ENCODE measurements around the gene ZNF664.

ZNF664 gene

DNA sequence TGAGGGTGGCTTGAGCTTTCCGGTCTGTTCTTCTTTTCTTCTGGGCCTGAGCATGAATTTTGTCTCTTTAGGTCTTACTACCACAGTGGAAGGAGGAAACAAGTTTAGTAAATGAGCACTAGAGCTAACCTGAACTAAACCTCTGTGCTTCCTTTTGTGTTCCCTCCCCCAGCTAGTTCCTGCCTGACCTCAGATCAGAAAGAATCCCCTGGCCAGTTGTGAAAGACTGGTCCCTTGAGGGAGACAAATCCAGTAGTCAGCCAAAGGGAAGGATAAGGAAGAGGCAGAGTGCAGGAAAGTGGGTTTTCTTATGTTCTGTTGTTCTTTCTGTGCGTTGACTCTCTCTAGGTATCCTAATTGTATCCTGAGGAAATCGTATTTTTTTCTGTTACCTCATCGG lies 17.5 kb downstream of the ZNF664 start:
- DNase-seq (ENCODE audit: low read depth), result no peak

DNA sequence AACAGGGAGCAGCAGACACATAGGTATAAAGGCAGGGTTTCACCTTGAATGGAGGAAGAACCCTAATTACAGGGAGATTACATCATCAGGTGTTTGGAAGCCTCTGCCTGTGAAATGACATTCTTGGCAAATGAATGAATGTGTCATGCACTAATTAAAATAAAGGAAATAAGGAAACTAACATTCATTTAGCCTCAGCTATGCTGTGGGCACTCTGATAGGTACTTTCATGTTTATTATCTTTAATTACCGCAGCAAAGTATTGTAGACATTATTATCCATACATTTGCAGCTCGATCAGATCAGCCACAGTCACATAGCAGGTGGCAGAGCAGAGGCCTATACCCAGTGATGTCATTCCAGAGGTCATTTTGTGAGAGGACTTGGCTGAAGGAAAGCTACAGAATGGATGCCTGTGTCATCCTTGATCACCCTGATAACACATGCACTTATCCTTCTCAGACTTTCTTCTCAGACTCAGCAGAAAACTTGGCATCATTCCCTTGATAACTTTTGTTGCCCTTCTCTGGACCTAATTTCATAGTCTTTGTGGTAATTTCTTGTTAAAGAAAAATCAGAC lies 18.4 kb downstream of the ZNF664 start:
- no peak for DNase-seq (ENCODE audit: low read depth)

DNA sequence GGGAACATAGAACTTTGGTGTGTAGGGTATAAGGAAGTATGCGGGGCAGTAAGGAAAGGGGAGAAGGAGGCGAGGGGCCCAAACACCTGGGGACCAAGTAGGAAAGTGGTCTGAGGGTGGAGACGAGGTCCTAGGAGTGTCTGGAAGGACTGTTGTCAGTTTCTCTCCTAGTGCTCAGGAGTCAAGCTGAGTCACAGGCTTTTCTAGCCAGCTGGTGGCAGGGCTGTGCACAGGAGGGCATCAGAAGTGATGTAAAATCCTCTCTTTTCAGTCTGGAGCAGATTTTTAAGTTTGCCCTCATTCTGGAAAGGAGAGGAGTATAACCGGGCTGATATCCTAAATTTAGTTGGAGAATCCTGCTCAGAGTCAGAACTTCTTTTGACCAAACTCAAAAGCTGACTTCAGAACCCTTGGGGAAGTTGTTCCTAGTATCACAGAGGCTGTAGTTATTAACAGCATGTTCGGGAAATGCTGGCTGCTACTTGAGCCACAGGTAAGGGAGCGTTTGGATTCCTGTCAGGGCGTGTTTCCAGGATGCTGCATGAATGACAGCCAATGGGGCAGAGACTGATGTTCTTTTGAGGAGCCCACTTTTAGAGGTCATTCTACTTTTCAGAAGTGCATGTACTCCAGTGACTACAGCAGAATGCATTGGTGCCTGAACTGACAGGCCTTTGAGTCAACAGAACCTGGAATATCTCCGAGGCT lies 19.3 kb downstream of the ZNF664 start:
- DNase-seq (ENCODE audit: low read depth), result no peak

DNA sequence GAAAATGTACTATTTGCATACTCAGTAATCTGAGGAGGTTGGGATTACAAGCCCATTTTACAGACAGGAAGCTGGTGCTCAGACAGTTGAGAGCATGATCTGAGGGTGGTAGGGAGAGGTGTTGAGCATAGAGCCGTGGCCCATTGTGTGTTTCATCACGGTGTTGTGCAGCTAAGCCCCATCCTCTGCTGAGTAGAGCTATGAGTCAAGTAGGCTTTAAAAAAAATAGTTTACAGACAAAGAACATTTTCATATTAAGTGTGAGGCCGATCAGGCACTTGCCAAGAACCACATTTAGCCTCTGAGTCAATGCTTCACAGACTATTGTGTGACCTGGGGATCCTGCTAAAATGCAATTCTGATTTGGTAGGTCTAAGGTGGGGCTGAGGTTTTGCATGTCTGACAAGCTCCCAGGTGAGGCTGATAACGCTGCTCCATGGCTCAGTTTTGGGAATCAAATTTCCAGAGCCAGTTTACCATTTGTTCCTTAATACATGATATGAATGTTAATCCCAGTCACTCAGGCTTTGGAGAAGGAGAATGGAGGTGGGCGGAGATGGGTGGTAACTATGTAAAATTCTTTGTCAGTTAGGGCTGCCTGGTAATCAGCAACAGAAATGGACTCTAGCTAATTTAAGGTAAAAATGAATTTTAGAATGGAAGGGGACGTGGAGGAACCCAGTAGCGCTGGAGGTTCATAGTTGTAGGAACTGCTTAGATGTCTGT lies 22.2 kb downstream of the ZNF664 start:
- DNase-seq (ENCODE audit: low read depth), result no peak

DNA sequence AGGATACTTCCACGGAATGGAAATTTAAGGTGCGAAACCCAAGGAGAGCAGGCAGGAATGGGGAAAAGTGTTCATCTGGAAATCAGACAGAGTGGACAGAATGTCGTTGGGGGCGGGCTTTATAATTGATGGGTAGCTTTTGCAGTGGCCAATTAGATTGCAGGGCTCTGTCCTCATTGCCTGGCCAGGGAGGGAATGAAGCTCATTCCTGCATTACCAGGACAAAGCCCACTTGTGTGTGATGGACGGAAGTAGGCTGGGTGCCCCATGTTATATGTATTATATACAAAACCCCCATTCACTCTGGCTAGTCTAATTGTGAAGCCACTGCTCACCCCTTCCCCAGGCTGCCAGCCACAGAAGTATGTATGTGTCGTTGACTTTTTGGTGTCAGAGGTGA lies 23.6 kb downstream of the ZNF664 start:
- DNase-seq (ENCODE audit: low read depth), result no peak

DNA sequence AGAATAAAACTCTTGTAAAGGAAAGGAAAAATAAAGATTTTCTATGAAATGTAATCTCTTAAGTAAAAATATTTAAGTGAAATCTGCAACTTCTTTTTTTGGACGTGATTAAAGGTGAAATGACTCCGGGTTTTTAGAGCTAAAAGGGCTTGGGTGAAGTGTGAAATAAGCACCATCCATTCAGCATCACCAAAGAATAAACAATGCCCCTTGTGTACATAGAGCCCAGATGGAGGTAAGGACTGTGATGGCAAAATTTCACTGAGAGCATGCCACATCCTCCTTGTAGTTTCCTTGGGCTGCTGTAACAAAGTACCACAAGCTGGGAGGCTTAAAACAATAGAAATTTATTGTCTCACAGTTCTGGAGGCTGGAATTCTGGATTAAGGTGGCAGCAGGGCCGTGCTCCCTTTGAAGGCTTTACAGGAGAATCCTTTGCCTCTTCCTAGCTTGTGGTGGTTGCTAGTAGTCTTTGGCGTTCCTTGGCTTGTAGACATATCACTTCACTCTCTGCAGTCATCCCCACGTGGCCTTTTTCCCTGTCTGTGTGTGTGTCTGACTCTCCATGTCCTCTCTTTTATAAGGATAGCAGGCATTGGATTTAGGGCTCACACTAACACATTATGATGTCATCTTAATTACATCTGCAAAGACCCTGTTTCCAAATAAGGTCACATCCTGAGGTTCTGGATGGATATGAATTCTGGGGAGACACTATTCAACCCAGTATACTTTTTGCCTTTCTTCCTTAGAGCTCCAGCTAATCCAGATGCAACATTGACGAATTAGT lies 24.2 kb downstream of the ZNF664 start:
- no peak for DNase-seq (ENCODE audit: low read depth)

DNA sequence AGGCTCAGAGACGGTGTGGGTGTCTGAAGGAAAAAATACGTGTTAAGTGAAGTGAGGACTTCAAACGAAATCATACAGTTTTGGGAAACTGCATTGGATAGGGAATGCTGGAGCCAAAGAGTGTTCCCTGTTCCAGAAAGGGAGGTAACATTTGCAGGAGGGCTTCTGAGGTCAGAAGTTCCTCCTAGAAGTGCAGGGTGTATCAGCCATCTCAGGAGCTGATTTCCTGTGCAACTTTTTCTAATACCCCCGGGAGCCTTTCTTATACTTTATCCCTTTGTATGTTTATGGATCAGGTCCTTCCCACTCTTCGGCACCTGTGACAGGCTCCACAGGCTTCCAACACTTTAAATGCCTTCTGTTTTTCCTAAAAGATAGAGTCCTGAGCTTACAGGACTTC lies 24.9 kb downstream of the ZNF664 start:
- DNase-seq (ENCODE audit: low read depth), result no peak

DNA sequence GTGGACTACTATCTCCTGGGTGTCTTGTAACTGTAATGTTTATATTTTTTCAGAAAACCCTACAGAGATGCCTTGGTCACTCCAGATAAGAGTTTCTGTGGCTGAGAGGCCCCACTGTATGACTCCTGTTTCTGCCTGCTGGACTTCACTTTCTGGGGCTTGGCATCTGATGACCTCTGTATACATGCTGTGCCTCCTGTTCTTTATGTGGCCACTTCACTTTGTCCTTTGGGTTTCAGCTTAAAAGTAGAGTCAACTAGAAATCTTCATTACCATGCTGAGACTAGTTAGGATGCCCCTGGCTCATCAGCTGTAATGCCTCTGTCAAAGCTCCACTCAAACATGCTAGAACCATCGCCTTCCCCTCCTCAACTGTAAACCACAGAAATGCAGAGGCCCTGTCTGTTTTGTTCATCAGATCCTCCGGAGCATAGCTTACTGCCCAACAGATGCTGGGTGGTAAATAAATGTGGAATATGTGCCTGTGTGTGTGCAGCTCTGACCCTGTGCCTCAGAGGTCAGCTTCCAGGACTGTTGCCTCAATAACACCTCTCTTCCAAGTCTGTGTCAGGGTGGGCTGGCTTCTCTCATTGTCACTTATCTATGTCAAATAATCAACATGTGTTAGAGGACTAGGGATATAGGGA lies 25.5 kb downstream of the ZNF664 start:
- no peak for DNase-seq (ENCODE audit: low read depth)

DNA sequence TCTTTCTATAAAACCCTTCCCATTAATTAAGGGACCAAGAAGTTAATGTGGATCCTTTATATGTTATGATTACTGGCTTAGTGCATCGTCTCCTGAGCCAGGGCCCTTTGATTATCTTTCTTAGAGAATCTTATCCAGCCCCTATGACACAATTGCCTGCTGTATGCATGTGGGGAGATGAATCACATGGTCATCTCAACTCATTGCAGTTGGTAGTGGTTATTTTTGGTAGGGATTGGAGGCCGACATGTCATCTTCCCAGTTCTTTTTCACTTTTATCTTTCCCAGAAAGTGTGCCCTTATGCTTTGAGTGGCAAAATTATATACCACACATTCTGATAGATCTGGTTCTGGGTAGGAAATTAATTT lies 26.0 kb downstream of the ZNF664 start:
- no peak for DNase-seq (ENCODE audit: low read depth)

DNA sequence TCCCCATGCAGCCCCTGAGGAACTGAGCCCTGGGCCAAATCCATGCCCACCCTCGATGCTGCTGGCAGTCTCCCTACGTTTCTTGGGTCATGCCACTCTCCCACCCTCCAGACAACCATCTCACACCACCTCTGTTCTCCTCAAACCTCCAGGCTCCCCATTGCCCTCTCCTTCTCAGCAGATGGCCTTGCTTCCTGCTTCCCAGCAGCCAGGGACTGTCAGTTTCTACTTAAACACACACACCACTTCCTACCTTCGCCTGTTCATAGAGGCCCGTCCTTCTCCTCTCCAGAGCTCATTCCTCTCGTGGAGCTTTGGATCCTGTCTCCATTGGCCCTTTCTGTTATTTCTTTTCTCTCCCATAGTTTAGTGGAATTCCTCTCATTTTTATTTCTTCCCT lies 27.1 kb downstream of the ZNF664 start:
- no peak for DNase-seq (ENCODE audit: low read depth)

DNA sequence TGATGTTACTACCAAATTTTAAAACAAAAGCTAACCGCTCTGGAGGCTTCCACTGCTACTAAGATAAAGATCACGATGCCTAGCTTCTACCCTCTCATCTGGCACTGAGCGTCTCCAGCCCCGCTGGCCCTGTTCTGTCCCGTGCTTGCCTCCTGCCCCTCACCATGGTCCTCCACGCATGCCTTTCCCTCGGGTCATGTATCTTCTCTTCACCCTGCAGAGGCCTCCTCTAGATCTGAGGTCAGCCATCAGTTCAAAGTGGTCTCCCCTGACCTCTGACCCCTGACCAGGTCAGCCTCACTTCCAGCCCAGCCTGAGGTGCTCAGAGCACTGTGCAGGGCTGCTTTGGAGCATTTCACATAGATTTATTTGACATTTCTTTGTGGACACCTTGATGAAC lies 28.3 kb downstream of the ZNF664 start:
- DNase-seq (ENCODE audit: low read depth), result no peak

DNA sequence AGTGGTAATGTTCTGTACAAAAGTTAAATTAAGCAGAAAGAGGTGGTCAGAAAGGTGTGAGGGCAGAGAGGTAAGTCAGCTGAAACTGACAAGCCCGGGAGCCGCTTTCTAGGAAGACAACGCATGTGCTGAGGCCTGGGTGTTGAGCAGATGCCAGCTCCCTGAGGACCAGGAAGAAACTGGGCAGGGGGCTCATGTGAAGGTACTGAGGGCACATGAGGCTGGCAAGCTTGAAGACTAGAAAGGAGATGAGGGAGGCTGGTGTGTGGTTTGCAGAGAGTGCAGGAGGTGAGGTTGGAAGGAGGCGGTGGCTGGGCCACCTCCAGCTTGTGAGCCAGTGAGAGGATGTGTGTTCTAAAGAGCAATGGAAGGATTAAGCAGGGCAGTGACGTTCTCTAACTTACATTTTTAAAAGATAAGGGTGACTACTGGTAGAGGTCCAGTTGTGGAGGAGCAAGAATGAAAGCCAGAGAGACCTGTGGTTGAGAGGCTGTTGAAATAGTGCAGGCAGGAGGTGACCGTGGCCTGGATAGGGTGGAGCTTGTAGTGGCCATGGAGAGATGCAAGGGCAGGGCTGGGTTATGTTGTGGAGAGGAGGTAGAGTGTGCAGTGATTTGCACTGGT lies 29.1 kb downstream of the ZNF664 start:
- no peak for DNase-seq (ENCODE audit: low read depth)

DNA sequence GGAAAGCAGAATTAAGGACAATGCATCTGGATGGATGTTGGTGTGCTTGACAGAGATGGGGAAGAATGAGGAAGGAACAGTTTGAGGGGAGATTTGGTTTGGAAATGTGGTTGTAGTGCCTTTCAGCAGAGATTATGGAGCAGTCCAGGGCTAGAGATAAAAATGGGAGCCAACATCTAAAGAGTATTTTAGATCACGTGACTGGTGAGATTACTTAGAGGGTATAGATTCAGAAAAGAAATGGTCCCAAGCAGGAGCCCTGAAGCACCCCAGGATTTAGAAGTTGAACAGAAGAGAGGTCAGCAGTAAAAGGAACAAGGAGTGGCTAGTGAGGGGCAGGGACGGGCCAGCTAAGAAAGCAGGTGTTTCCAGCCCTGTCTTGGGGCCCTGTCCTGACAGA lies 29.6 kb downstream of the ZNF664 start:
- no peak for DNase-seq (ENCODE audit: low read depth)

DNA sequence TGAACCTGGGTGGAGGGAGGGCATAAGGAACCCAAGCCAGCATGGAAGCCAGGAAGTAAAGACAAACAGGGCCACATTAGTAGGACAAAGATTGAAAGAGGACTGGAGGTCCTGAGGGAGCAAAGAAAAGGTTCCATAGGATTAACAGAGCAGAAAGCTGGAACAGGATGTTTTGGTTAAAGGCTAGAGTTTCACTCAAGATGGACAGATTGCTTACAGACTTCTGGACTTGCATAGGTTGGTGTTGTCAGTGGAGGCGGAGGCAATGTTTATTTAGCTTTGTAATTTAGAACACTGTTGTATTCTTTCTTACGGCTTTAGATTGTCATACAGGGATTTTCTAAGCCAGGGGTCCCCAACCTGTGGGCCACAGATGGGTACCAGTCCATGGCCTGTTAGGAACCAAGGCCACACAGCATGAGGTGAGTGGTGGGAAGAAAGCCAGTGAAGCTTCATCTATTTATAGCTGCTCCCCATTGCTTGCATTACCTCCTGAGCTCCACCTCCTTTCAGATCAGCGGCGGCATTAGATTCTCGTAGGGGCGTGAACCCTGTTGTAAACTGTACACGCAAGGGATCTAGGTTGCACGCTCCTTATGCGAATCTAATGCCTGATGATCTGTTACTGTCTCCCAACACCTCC lies 31.3 kb downstream of the ZNF664 start:
- no peak for DNase-seq (ENCODE audit: low read depth)

DNA sequence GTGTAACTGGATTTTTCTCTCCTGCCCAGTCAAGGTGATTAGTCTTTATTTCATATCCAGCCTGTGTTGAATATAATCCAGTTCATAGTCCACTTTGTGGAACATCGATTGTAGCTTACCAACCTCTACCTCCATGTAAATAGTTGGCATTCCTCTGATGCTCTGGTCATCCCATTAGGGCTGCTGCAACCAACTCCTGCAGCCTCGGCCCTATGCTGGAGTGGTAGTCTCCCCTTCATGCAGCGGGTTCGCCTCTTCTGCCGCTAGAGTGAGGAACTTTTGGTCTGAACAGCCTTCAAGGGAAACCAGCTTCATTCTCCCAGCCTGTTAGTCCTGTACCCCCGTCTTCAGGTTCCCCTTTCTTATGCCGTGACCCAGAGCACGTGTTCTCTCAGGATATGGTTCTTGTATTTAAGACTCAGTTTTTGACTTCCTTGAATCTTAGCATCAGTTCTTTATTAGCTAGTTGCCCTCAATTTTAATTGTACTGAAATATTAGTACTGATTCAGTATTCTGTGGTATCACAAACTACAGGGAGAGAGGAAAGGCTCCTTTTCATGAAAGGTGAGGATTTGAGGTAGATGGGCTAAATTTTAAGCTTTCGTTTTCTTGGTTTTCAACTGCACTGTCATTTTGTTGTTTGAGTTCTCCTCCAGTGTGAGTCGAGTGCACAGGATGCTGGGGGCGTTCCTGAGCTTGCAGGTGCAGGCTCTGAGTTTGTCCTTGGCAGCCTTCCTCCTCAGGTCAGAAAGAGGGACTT lies 33.2 kb downstream of the ZNF664 start:
- no peak for DNase-seq (ENCODE audit: low read depth)

DNA sequence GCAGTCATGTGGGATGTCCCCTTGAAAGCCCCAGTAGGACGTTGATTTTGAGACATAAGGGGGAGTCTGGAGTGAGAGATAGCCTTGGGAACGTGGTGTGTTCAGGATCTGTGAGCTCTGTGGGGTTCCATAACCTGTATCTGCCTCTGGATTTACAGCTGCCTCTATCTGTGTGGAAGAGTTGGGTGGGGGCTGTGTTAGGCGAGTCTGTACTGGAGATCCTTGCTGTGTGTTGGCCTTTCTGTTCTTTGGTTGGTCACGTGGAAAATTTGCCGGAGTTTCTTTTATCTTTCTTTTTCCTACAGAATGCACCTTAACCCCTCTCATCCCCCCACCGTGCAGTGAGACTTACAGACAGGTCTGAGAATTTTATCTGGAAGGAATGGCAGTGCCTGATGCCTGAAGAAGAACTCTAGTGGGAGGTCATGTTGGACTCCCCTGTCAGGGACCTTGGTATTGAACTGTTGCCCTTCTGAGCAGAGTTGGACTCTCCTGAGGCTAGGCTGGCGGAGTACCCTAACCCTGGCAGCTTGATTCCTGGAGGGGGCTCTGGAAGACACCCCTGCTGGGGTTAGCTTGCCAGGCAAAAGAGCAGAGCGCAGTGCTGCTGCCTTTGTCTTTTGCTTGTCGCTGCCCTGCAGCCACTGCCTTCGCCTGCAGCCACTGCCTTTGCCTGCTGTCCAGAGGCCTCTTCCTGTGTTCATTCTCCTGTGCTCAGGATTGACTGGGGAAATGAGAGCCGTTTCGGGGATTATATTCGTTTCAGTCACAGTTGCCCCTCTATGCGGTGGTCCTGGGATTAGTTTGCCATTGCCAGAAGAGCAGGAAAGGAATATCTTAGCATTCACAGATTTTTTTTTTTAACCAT lies 34.1 kb downstream of the ZNF664 start:
- DNase-seq (ENCODE audit: low read depth), result no peak

DNA sequence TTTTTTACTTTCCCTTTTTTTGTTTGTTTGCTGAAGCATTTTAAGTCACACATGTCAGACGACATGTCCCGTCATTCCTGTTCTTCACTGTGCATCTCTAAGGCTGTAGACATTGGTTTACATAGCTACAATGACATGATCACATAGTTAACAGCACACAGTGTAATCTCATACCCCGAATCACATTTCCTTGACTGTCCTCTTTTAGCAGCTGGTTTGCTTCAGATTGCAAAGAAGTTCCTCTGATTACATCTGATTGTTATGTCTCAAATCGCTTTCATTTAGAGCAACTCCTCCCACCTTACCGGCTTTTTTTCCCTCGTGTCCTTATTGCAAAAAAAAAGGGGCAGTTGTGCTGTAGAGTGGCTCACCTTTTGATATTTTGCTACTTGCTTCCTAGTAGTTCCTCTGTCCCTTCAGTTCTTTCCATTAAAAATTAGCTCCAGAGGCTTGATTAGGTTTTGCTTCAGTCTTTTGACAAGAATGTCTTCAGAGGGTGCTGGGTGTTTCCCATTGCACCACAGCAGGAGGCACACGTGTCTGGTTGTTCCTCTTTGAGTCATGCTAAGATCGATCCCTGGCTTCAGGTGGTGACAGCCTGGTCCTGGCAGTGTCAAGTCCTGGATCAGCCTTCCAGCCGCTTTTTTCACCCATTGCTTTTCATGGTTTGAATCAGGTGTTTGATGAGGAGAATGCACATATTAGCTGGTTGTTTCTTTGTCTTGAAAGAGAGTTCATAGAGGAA lies 35.0 kb downstream of the ZNF664 start:
- no peak for DNase-seq (ENCODE audit: low read depth)

DNA sequence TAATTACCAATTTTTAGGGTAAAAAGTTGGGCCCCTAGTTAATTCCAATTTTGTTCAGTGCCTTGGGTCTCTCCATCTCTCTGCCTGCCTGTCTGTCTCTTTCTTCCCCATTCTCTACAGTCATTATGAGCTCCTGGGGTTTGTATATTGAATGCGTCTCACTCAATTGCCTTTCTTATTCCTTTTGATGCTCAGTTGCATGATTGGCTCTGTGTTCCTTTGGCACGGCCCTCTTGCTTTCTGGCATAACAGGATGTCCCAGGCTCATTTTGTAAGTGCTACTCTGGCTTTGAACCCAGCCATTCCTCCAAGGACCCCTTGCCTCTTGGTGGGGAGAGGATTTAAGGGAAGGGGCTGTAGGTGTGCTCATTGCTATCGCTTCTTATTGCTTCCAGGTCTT lies 35.6 kb downstream of the ZNF664 start:
- DNase-seq (ENCODE audit: low read depth), result no peak

DNA sequence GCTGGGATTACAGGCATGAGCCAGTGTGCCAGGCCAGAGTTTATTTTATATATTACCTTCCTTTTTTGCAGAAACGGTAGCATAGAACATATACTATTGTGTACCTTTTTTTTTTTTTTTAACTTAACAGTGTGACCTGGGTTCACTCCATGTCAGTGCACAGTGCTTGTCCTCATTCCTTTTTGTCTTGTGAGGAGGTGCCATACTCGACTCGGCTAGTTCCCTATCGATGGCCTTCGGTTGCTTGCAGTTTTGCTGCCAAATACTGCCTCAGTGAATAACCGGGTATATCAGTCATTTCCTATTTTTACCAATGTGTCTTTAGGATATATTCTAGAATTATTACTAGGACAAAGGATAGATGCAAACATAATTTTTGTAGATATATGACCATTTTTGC lies 36.8 kb downstream of the ZNF664 start:
- no peak for DNase-seq (ENCODE audit: low read depth)
